Colonic mucosa (tissue), 4 donors: ENCODE data around the gene GREM1. TPM values are rescaled to one million over a fixed set of nuclear protein-coding genes. Genes with fewer than 3 reads are reported as not detected.

Experiments
- DNase-seq: peaks from one replicate; pipeline ENCODE4 v3.0.0-alpha.2; 2020
- H3K27ac ChIP-seq: fragments of 200-600 bp; one replicate; pipeline ENCODE4 v1.8.0; 2021
- H3K27me3 ChIP-seq: fragments of 200-600 bp; one replicate; pipeline ENCODE4 v1.8.0; 2021
- H3K36me3 ChIP-seq: fragments of 200-600 bp; one replicate; pipeline ENCODE4 v1.8.0; 2021
- H3K4me1 ChIP-seq: fragments of 200-600 bp; one replicate; pipeline ENCODE4 v1.8.0; 2021; ENCODE audit warnings: mild to moderate bottlenecking
- H3K4me3 ChIP-seq: fragments of 200-600 bp; one replicate; pipeline ENCODE4 v1.8.0; 2021
- H3K9ac ChIP-seq, 2 donors: one replicate each; pipeline ENCODE4 v1.7.0; 2013; ENCODE audit warnings: control low read depth in 2 of 2, low read depth in 2 of 2, low read length in 2 of 2
- H3K9me3 ChIP-seq: fragments of 200-600 bp; one replicate; pipeline ENCODE4 v1.8.0; 2021
- CTCF ChIP-seq: fragments of 200-600 bp; IDR thresholded peaks from one replicate; pipeline ENCODE4 v1.8.0; 2022; ENCODE audit warnings: antibody characterized with exemption, mild to moderate bottlenecking
- intact Hi-C: fragments of 100-400 bp; cut with DNase I; formaldehyde crosslinking; loops from one replicate; pipeline ENCODE4 v1.14.1; 2022
- total RNA-seq, 2 donors: library from RNA; stranded (reverse); fragmentation: NEBNext Ultra II Directional in 1 of 2; extraction: Animal tissue kit (Norgen Biotek cat#: 25700) in 1 of 2; gene quantifications; one replicate each; pipeline ENCODE4 v1.2.1, GENCODE V29; 2021
- donor health status: healthy.
- donor health status: DM: no; HTN: no; CAD: no.
- donor health status: DM: no; HTN: no; CAD: no.

Gene GREM1
- total RNA-seq, 2 donors from 2014 or later = 18.9 to 39.3 TPM

GRCh38 chr15:32763295-32763694 lies 45.5 kb downstream of the GREM1 start:
- TF ChIP-seq CTCF = no peak
- no peak for DNase-seq
- Histone ChIP-seq H3K4me3 (no peak overlapping the region), H3K9me3 (no peaks in the 10 kb centered on the region), H3K36me3 (no peaks in the 10 kb centered on the region), H3K27me3 (no peaks in the 10 kb centered on the region), H3K27ac (no peak overlapping the region), H3K9ac (no peak overlapping the region), H3K4me1 (no peaks in the 10 kb centered on the region)
- intact Hi-C loops = no loop called here

- intact Hi-C loops = no loop called here
- no peaks in the 10 kb centered on the region for H3K4me1 ChIP-seq
- no peaks in the 10 kb centered on the region for H3K36me3 ChIP-seq
- no peak overlapping the region for H3K27ac ChIP-seq
- no peaks in the 10 kb centered on the region for H3K9me3 ChIP-seq
- no peaks in the 10 kb centered on the region for H3K27me3 ChIP-seq
- no peak overlapping the region for H3K9ac ChIP-seq
- TF ChIP-seq CTCF = no peak
- no peak overlapping the region for H3K4me3 ChIP-seq
- no peak for DNase-seq
Measured at GRCh38 chr15:32765236-32765635, 47.4 kb downstream of the GREM1 start.

GRCh38 chr15:32766101-32766500 lies 48.3 kb downstream of the GREM1 start:
- H3K27ac ChIP-seq = no peak overlapping the region
- no peaks in the 10 kb centered on the region for H3K36me3 ChIP-seq

GRCh38 chr15:32767236-32767635 lies 49.4 kb downstream of the GREM1 start:
- Histone ChIP-seq H3K9ac (no peak overlapping the region), H3K27me3 (no peaks in the 10 kb centered on the region), H3K9me3 (no peaks in the 10 kb centered on the region), H3K4me3 (no peak overlapping the region), H3K36me3 (no peaks in the 10 kb centered on the region), H3K27ac (no peak overlapping the region), H3K4me1 (no peaks in the 10 kb centered on the region)
- TF ChIP-seq CTCF = no peak
- DNase-seq = no peak
- intact Hi-C loops = no loop called here

More at GRCh38 chr15:32766101-32766500, 48.3 kb downstream of the GREM1 start:
- Histone ChIP-seq H3K4me1 (no peaks in the 10 kb centered on the region), H3K9me3 (no peaks in the 10 kb centered on the region), H3K27me3 (no peaks in the 10 kb centered on the region), H3K9ac (no peak overlapping the region), H3K4me3 (no peak overlapping the region)
- intact Hi-C loops = no loop called here
- no peak for TF ChIP-seq CTCF
- DNase-seq = no peak

- no peaks in the 10 kb centered on the region for H3K9me3 ChIP-seq
- no peak overlapping the region for H3K27ac ChIP-seq
- no peak overlapping the region for H3K4me3 ChIP-seq
- DNase-seq = no peak
- no peak for TF ChIP-seq CTCF
- no peaks in the 10 kb centered on the region for H3K36me3 ChIP-seq
- H3K4me1 ChIP-seq = no peaks in the 10 kb centered on the region
- intact Hi-C loops = no loop called here
- no peaks in the 10 kb centered on the region for H3K27me3 ChIP-seq
- no peak overlapping the region for H3K9ac ChIP-seq
Measured at GRCh38 chr15:32774022-32774421, 56.2 kb downstream of the GREM1 start.

- Histone ChIP-seq H3K4me1 (no peaks in the 10 kb centered on the region), H3K9me3 (no peaks in the 10 kb centered on the region), H3K4me3 (no peak overlapping the region), H3K27ac (no peak overlapping the region), H3K9ac (no peak overlapping the region), H3K27me3 (no peaks in the 10 kb centered on the region), H3K36me3 (no peaks in the 10 kb centered on the region)
- DNase-seq = no peak
- no peak for TF ChIP-seq CTCF
- intact Hi-C loops = no loop called here
Measured at GRCh38 chr15:32775103-32775502, 57.3 kb downstream of the GREM1 start.
